Forelimb muscle (tissue), 1 donor: Measurements from ENCODE around the gene TMEM233. TPM values are rescaled to one million over a fixed set of nuclear protein-coding genes. Genes with fewer than 3 reads are reported as not detected.

ENCODE experiments used
- DNase-seq: peaks from one replicate; pipeline ENCODE4 v3.0.0-alpha.2; 2013; ENCODE audit warnings: low read depth
- polyA plus RNA-seq: library from polyadenylated mRNA; unstranded; fragments of 120-200 nt; gene quantifications from one replicate; pipeline ENCODE4 v1.2.1, GENCODE V29; 2013; ENCODE audit not compliant: insufficient read length

Gene TMEM233
- polyA plus RNA-seq = 6.4 TPM

DNA sequence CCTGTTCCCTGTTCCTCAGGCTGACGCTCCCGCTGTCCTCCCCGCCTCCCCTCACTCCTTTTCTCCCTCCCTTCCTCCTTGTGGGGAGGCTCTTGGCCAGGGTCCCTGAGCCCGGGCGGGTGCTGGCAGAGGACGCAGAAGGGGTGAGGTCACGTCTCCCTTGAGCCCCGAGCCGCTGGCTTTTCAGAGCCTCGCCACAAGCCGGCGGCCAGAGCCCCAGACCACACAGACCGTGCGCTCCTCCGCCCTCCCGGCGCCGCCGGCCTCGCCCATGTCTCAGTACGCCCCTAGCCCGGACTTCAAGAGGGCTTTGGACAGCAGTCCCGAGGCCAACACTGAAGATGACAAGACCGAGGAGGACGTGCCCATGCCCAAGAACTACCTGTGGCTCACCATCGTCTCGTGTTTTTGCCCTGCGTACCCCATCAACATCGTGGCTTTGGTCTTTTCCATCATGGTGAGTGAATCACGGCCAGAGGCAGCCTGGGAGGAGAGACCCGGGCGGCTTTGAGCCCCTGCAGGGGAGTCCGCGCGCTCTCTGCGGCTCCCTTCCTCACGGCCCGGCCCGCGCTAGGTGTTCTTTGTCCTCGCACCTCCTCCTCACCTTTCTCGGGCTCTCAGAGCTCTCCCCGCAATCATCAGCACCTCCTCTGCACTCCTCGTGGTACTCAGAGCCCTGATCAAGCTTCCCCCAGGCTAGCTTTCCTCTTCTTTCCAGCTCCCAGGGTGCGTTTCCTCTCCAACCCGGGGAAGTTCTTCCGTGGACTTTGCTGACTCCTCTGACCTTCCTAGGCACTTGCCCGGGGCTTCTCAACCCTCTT, at the start of gene TMEM233:
Gene TMEM233 (plus strand): TSS at position 197 of the 821 bp plus-strand sequence. CDS start 75 bp downstream, at position 272.
- no peak for DNase-seq

DNA sequence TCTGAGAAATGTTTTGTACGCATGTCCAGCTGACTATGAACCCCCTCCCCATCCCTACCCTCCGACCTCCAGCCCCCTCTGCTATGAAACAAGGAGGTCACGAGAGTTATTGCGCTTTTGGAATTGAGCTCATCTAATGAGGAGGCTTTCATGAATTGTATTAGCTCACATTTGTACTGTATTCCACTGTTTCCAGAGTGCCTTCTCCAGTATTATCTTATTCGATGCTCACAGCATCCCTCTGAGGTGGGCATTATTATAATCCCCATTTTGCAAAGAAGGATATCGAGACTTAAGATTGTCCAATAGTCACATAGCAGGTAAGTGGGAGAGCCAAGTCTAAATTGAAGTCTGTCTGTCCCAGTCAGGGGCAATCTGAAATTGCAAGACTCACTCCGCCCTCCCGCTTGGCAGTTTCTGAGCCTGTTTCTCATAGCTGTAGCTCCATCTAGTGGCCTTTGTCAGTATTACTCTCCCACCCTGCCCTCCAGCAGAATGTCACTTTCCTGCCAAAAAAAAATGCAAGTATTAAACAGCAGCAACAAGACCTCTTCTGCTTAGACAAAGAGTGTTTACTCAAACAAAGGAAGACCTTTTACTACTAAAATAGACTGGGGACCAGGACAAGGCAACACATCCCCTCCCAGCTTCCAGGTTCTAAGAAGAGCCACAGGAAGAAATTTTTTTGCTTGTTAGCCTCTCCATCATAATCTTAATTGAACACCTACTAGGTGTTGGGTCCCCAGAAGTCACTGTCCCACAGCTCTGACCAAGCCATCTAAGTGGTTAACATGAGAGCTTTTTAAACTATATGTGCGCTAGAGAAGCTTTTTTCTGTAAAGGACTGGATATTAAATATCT, 48.6 kb upstream of the TMEM233 start:
- peak; percentile 57 for DNase-seq

DNA sequence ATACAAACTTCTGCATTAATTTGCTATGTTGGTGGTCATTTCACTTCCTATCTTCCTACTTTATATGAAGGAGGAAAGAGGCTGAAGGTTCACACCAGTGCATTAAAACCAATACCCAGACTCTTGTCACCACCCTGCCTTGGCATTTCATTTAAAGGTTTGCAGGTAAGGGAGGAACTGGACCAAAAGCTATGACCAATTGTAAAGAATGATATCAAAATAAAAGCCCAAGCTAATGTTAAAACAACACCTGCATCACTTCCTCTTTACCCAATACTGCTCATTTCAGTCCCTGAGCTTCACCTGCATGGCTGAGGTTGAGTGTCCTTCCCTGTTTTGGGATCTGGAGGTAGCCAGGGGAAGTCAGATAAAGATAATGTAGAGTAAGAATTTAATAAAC, 47.2 kb upstream of the TMEM233 start:
- DNase-seq = no peak

DNA sequence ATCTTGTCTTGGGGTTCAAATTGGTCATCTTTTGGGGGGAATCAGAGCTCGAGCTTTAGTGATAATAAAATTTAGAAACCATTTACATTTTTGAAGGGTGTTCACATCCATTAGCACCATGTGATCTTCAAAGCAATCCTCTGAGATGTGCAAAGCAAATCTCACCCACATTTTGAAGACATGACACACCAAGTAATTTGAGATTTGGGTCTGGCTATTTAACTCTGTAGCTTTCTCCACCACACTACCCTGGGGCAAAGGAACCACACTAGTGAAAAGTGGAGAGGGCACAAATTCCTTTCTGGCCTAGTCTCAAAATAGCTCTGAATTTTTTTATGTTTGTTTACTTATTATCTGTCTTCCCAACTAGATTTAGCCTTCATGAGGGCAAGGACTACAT, 46.6 kb upstream of the TMEM233 start:
- no peak for DNase-seq

DNA sequence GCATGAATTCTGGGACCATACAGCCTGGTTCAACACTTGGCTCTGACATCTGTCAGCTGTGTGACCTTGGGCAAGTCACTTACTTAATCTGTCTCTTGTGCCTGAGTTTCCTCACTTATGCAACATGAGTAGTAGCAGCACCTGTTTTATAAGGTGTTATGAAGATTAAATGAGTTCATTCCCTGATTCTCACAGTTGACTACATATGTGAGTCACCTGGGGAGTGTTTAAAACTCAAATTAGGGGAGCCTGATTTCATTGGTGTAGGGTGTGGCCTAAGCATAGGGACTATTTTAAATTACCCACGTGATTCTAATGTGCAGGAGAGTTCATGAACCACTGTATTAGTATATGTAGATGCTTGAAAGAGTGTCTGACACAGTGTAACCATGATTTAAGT, 36.7 kb upstream of the TMEM233 start:
- DNase-seq = no peak

DNA sequence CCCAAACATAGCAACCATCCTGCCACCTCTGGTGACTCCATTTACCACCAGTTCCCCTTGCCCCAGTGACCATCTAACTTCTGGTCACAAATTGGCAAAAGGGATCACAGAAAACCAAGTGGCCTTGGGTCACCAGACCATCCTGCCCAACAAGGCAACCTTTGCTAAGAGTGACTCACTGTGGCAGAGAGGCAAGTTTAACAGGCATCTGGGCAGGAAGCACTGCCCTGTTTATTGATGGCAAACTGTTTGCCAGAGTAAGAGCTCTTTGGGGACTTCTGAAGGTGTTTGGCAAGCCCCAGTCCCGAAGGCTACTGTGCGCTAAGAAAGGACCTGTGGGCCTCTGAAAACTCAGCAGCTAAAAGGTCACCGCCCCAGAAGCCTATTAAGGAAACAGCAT, 28.2 kb upstream of the TMEM233 start:
- DNase-seq = no peak

DNA sequence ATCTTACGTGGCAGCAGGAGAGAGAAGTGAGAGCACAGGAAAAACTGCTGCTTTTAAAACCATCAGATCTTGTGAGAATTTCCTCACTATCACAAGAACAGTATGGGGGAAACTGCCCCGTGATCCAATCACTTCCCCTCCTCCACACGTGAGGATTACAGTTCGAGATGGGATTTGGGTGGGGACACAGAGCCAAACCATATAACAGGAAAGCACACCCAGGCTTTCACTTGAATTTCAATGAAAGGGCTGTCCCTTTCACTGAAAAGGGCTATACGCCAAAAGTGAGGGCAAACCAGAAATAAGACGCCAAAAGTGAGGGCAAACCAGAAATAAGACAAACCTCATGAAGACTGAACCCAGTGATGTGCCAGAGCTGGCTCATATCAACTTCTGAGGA, 22.8 kb upstream of the TMEM233 start:
- no peak for DNase-seq

DNA sequence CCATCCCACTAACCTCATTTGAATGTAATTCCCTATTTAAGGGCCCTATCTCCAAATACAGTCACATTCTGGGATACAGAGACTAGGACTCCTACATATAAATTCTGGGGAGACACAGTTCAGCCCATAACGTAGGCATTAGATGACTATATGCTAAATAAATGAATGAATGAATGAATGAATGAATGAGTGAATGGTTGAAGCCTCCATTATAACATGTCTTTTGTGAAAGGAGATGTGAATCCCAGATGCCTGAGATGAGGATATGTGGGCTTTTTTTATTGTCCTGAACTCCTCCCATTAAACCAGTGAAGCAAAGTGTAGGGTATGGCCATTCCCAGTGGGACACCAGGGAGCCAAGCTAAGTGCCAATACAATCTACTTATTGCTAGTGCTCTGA, 20.5 kb upstream of the TMEM233 start:
- DNase-seq = no peak

DNA sequence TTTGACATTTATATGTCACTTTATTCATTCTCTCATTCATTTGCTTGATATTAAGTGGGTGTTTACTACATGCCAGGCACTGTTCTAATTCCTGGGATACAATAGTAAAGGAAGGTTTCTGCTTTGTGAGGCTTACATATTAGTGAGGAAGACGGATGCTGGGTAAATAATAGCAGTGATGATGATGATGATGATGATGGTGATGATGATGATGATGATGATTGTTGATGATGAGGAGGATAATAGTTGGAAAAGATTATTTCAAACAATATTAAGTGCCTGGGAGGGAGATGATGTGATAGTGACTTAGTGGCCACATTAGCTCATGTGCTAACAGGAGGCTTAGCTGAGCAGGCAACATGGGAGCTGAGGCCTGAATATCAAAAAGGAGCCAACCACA, 19.3 kb upstream of the TMEM233 start:
- no peak for DNase-seq

DNA sequence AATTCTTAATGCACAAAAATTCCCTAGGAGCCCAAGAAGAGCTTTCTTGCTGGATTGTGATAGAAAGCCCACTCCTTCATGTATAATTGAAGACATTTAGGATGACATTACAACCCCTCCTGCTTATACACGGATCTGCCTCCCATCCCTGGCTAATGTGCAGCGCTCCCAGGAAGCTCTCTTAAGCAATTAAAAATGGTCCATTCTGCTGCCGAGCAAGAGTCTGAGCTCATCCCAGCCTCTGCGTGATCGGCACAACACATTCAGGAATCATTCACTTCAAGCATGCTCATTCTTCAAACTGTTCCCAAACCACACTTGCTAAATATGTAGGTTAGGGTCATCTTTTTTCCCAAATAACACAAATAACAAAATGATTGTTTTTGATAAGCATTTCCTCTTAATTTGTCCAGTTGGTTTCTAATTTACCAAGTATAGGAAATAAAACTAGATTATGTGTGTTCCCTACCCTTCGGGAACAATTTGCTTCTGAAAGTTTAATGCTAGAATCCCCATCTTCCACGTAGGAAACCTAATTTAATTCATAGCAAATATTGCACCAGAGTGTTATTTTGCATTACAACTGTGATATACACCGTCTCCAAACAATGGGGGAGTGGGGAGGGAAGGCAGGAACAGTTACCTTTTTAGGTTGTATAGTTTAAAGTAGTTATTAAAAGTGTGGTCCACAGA, 17.3 kb upstream of the TMEM233 start:
- no peak for DNase-seq

DNA sequence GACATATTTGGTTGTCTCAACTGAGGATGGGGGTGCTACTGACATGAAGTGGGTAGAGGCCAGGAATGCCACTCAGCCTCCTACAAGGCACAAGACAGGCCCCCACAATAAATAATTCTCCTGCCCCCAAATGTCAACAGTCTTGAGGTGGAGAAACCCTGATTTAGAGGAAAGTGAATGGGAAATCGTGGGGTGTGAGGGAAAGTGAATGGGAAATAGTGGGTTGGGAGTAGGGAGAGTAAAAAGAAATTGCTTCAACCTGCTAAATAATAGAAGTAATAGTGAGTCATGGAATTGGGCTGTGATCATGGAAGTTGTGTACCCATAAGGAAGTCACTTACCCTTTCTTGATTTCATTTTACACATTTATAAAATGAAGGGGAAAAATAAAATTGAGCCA, 16.7 kb upstream of the TMEM233 start:
- no peak for DNase-seq

DNA sequence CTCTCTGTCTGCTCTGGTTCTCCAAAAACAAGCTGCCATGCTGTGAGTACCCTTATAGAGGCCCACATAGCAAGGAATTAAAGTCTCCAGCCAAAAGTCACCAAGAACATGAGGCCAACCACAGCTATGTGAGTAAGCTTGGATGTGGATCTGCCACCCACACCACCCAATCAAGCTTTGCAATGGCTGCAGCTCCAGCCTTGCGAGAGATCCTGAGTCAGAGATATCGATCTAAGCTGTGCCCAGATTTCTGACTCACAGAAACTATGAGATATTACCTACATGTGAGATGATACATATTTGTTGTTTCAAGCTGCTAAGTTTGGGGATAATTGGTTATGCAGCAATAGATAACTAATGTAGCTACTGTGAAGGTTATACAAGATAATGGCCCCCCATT, 15.5 kb upstream of the TMEM233 start:
- no peak for DNase-seq

DNA sequence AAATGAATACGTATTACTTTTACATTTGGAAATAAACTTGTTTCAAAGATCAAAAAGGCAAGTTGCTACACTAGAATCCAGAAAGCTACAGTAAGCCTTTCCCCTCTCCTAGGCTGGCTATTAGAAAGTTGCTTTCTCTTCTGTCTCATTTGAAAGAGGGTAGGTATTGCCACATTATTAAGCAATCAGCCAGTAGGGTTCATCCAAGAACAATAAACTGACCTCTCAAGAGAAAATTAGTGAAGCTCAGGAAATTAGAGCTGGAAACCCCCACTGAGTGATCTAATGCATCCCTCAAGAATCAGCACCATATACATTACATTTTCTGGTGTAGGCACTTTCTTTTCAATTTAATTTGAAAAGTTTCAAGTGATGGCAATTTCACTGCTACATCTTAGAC, 4.5 kb upstream of the TMEM233 start:
- no peak for DNase-seq

DNA sequence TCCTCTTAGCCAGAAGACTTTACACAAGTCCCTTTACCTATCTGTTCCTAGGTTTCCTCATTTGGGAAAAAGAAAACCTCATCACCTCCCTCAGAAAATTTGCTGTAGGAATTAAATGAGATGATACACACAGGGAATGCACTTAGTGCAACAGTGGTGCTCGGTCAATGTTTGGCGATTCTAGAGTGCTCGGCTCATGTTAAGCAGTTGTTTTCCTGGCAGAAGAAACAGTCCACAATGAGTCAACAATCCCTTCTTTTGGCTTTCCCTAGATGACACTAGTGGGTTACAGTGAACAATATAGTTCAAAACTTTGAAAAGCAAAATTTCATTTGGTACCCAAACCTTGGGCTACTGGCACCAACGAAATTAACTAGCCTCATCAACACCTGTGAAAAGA, 3.9 kb upstream of the TMEM233 start:
- no peak for DNase-seq

DNA sequence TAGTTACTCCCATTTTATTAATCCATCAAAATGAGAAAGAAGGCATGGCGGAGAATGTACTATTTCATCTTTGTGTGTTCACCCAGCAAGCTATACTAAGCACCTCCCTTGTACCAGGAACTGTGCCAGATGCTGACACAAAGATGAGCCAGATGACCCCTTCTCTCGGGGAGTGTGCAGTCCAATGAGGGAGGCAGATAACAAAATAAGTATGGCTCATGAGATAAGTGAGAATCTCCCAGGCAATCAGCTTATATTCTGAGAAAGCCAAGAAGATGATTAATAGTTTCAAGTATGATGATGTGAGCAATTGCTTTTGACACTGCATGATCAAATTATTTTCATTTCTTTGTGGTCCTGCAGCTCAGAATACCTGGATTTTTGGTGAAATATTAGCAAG, 1.3 kb upstream of the TMEM233 start:
- DNase-seq = no peak

DNA sequence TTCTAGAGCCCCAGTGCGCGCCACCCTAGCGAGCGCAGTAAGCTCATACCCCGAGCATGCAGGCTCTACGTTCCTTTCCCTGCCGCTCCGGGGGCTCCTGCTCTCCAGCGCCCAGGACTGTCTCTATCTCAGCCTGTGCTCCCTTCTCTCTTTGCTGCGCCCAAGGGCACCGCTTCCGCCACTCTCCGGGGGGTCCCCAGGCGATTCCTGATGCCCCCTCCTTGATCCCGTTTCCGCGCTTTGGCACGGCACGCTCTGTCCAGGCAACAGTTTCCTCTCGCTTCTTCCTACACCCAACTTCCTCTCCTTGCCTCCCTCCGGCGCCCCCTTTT, 791 bp downstream of the TMEM233 start:
- DNase-seq = no peak

DNA sequence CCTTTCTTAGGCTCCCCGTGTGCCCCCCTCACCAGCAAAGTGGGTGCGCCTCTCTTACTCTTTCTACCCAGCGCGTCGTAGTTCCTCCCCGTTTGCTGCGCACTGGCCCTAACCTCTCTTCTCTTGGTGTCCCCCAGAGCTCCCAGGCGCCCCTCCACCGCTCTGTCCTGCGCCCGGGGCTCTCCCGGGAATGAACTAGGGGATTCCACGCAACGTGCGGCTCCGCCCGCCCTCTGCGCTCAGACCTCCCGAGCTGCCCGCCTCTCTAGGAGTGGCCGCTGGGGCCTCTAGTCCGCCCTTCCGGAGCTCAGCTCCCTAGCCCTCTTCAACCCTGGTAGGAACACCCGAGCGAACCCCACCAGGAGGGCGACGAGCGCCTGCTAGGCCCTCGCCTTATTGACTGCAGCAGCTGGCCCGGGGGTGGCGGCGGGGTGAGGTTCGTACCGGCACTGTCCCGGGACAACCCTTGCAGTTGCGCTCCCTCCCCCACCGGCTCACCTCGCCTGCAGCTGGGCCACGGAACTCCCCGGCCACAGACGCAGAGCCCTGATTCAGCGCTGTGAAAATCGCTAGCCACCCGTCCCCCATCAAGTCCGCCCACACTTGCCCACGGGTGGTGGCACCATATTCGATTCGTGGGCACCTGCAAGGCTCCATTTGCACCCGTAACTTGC, 1.3 kb downstream of the TMEM233 start:
- no peak for DNase-seq

DNA sequence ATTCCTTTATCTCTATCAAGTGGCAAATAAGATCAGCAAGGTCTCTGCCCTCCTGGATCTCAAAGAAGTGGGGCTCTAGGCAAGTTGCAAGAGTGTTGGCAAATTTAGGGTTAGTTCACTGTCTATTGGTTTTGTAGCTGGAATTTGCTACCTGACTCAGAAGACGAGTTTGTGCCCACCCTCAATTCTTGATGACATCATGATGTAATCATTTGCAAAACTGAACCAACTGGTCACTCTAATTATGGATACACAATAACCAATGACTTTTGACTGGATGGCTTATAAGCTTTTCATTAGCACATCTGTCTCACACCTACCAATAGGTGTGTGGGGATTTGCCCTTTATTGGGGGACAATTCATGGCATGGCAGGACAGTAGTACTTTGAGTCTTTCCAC, 4.6 kb downstream of the TMEM233 start:
- DNase-seq = no peak

DNA sequence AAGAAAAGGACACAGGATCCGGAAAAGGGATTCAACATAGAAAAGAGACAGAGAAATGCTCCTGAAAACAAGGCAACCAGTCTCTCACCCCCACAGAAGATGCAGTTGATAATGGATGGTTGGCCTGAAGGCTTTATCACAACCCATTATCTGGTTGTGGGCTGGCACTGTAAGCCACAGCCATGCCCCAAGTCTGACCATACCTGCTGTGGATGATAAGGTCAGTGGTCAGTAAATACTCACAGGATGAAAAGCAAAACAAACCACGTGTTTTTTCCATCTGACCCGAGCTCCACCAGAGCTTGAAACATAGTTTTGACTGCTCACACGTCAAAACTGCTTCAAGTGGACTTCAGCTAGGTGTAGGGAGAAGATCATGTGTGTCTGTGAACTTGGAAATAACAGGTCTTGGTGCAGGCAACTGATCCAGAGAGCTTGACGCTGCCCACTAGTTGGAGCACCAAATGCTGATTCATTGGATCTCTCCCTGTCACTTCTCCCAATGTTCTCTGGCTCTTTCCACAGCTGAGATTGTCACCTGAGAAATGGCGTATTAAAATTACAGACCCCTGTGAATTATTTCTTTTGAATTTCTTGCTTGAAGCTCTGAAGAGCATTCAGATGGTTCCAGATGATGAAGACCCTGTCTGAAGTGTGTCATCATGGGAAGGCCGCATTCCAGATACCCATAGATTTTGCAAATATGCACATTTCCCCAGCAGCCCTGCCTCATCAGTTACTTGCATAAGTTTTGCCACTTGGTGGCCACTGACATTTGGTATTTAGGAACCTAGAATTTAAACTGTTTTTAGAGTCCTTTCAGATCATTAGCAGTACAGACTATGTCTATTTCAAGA, 8.5 kb downstream of the TMEM233 start:
- no peak for DNase-seq

DNA sequence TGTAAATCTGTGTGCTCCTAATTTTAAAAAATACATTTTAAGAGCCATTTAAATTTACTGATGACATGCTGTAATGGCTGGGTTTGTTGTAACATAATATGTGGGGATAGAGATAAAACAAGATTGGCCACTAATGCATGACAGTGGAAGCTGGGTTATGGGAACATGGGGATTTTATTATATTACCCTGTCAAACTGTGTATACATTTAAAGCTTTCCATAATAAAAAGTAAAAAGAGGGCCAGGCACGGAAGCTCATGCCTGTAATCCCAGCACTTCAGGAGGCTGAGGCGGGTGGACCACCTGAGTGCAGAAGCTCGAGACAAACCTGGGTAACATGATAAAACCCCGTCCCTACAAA, 9.1 kb downstream of the TMEM233 start:
- no peak for DNase-seq

DNA sequence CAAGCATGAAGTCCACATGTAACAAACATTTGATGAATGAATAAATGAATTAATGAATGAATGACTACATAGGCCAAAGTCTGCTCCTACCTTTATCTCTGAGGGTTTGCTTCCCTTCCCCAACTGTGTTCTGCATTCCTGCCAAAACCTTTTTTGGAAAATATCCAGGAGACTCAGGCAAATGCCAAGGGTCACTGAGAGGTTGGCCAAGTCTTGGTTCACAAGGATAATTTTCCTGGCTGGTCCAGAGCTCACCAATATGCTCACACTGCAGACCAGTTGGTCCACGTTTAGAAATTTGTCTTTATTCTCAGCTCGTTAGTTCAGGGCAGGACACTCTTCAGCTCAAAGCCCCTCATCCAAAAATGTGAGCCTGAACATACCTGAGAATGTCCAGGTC, 10.2 kb downstream of the TMEM233 start:
- DNase-seq = no peak
